AG04449 (cell line): ENCODE results near the gene ZNF79.

Experiments used
- CTCF ChIA-PET: fragments of 350-600 bp; formaldehyde crosslinking; extraction: SDS; loops from one replicate; lab custom pipeline; 2021; ENCODE audit warnings: antibody characterized with exemption; lab: Yijun Ruan, JAX
- POLR2A ChIA-PET: fragments of 400-600, 350-600 bp; formaldehyde crosslinking; extraction: SDS; loops from one replicate; lab custom pipeline; 2020; ENCODE audit warnings: antibody characterized with exemption, inconsistent platforms; lab: Yijun Ruan, JAX
- DNase-seq: peaks from one replicate; pipeline ENCODE4 v3.0.0-alpha.2; 2010; ENCODE audit warnings: low read depth, low spot score
- H3K4me3 ChIP-seq: 2 replicates; pipeline ENCODE4 v1.5.1; 2011; ENCODE audit warnings: low read depth, mild to moderate bottlenecking, control low read depth, low read length
- TF ChIP-seq, protein P1 (sequence below): IDR thresholded peaks from one replicate; pipeline ENCODE4 v1.5.1; 2011; ENCODE audit warnings: mild to moderate bottlenecking, moderate library complexity, low read length, control low read depth, inconsistent platforms; ENCODE audit not compliant: insufficient read depth; ENCODE audit errors: missing control alignments

ZNF79 gene

GRCh38 chr9:127490535-127491230, 66.5 kb downstream of the ZNF79 start:
- ChIA-PET POLR2A (interaction anchor here (0.7 kb wide), 1 partner anchor 71 kb away, joined by 4 read pairs; no protein-coding TSS in a partner anchor), CTCF (interaction anchor here (1.0 to 3.5 kb wide), 5 partner anchors 13 to 431 kb away, joined by 3 to 17 read pairs (median 5); no protein-coding TSS in a partner anchor)
- no peak overlapping the region for H3K4me3 ChIP-seq
- TF ChIP-seq, protein P1, sequence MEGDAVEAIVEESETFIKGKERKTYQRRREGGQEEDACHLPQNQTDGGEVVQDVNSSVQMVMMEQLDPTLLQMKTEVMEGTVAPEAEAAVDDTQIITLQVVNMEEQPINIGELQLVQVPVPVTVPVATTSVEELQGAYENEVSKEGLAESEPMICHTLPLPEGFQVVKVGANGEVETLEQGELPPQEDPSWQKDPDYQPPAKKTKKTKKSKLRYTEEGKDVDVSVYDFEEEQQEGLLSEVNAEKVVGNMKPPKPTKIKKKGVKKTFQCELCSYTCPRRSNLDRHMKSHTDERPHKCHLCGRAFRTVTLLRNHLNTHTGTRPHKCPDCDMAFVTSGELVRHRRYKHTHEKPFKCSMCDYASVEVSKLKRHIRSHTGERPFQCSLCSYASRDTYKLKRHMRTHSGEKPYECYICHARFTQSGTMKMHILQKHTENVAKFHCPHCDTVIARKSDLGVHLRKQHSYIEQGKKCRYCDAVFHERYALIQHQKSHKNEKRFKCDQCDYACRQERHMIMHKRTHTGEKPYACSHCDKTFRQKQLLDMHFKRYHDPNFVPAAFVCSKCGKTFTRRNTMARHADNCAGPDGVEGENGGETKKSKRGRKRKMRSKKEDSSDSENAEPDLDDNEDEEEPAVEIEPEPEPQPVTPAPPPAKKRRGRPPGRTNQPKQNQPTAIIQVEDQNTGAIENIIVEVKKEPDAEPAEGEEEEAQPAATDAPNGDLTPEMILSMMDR = no peak
- no peak for DNase-seq

DNA sequence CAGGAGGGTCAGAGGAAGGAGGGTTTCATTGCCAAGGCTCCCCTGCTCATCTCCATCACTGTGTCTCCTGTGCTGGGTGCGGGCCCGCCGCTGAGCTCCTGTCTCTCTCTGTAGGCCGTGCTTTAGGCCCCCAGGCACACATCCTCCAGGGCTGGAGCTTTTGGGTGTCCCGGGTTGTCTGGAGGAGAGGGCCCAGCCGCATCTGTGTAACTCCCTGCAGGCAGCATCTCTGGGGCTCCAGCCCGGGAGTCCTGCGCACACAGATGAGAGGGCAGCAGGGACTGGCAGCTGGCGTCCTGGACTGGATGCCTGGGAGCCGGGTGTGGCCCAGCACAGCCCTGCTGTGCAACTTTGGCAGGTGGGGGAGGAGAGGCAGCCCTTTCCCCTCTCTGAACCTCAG, 67.3 kb downstream of the ZNF79 start:
- H3K4me3 ChIP-seq = no peak overlapping the region
- no peak for DNase-seq
- ChIA-PET CTCF (interaction anchor here (1.0 to 3.5 kb wide), 3 partner anchors 12 to 430 kb away, joined by 3 to 17 read pairs (median 5); no protein-coding TSS in a partner anchor), POLR2A (no interaction called here)
- TF ChIP-seq, protein P1 = no peak

- CTCF ChIA-PET = interaction anchor here (0.8 to 1.8 kb wide), 5 partner anchors 11 to 242 kb away, joined by 3 to 6 read pairs (median 5); partner anchors contain the start of gene TOR2A
Measured at GRCh38 chr9:127492616-127493015, 68.4 kb downstream of the ZNF79 start.

DNA sequence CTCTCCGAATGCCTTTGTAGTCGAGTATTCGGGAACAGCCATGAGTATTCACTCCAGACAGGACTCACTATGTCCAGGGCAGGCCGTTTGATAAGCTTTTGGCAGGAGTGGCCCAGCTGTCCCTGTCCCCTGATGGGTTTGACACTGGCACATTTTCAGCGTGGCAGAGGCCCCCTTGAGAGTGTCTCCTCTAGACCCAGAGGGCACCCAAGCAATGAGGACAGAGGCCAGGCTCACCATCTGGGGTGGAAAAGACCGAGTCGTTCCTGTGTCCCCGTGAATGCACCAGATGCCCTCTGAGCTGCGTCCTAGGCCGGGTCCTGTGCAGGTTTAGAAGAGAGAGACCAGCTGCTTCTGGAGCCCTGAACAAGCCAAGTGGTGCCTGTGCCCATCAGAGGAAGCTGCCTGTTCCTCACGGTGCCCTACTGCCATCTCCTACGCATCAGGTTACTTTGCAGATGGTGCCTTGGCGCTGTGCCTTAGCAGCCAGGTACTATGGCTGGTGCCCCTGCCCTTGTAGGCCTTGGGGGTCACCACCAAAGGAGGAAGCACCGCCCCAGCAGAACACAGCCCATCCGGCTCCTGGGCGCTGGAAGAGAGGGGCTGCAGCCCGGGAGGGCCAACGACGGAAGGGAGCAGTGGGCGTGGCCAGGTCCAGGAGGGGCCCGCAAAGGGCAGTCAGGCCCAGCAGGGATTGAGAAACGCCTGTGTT, 69.6 kb downstream of the ZNF79 start:
- DNase-seq = no peak
- ChIA-PET CTCF (interaction anchor here (1.3 to 2.6 kb wide), 6 partner anchors 9 to 553 kb away, joined by 3 to 11 read pairs (median 6); no protein-coding TSS in a partner anchor), POLR2A (interaction anchor here (3.2 kb wide), 1 partner anchor 43 kb away, joined by 7 read pairs; the partner anchor contains the start of genes LRSAM1 and RPL12)
- no peak overlapping the region for H3K4me3 ChIP-seq
- TF ChIP-seq, protein P1 = no peak

More at GRCh38 chr9:127492616-127493015, 68.4 kb downstream of the ZNF79 start:
- POLR2A ChIA-PET = interaction anchor here (0.6 kb wide), 1 partner anchor 10 kb away, joined by 5 read pairs; no protein-coding TSS in a partner anchor
- TF ChIP-seq, protein P1 = no peak
- H3K4me3 ChIP-seq = no peak overlapping the region
- DNase-seq = no peak

DNA sequence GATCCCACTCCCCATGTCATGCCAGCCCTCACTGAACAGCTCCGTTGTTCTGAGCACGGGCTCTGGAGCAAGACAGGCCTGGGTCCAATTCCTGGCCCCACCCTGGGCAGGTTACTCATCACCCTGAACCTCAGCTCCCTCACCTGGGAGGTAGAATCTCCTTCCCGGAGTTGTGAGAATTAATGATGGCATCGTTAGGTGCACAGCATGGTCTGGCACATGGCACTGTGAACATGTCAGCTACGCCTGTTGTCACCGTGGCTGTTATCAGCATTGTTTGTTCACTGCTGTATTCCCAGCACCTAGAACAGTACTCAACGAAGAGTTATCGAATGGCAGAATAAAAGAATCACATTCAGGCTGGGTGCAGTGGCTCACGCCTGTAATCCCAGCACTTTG, 70.1 kb downstream of the ZNF79 start:
- DNase-seq = no peak
- TF ChIP-seq, protein P1 = no peak
- no peak overlapping the region for H3K4me3 ChIP-seq
- ChIA-PET POLR2A (interaction anchor here (3.2 kb wide), 1 partner anchor 43 kb away, joined by 7 read pairs; the partner anchor contains the start of genes LRSAM1 and RPL12), CTCF (interaction anchor here (0.8 to 2.6 kb wide), 5 partner anchors 9 to 554 kb away, joined by 3 to 11 read pairs (median 4); no protein-coding TSS in a partner anchor)
